Esophagus muscularis mucosa (tissue), 4 donors: ENCODE results near the gene FRMD4A. TPM values are rescaled to one million over a fixed set of nuclear protein-coding genes. Genes with fewer than 3 reads are reported as not detected.

Experiments
- DNase-seq: peaks from one replicate; pipeline ENCODE4 v3.0.0-alpha.2; 2017; ENCODE audit errors: extremely low spot score
- H3K27ac ChIP-seq, 4 donors: fragments of 200-600 bp; sonication (generic); replicated peaks in 1 of 4; 1 replicate in 3 of 4; 2 replicates in 1 of 4; pipeline ENCODE4 v1.5.1; 2016 to 2019; ENCODE audit warnings: mild to moderate bottlenecking in 1 of 4
- H3K27me3 ChIP-seq, 4 donors: fragments of 200-600 bp; sonication (generic); one replicate each; pipeline versions ENCODE4 v1.5.1 to v1.6.0; 2016 to 2019
- H3K36me3 ChIP-seq, 4 donors: fragments of 200-600 bp; sonication (generic); one replicate each; pipeline ENCODE4 v1.5.1; 2016 to 2019
- H3K4me1 ChIP-seq, 4 donors: fragments of 200-600 bp; sonication (generic); one replicate each; pipeline ENCODE4 v1.5.1; 2016 to 2019
- H3K4me3 ChIP-seq, 4 donors: fragments of 200-600 bp; sonication (generic); 1 replicate in 2 of 4; 2 replicates in 2 of 4; pipeline ENCODE4 v1.5.1; 2016 to 2019; ENCODE audit warnings: mild to moderate bottlenecking in 4 of 4, moderate library complexity in 1 of 4
- H3K9me3 ChIP-seq, 4 donors: fragments of 200-600 bp; sonication (generic); 1 replicate in 3 of 4; 2 replicates in 1 of 4; pipeline ENCODE4 v1.5.1; 2016 to 2019
- CTCF ChIP-seq, 3 experiments: fragments of 200-600 bp in 2 of 3; fragments of 450-650 bp in 1 of 3; sonication (generic) in 2 of 3; IDR thresholded peaks; one replicate each; pipeline ENCODE4 v1.5.1; 2017 to 2019; ENCODE audit warnings: antibody characterized with exemption in 3 of 3, mild to moderate bottlenecking in 2 of 3, moderate library complexity in 1 of 3
- EP300 ChIP-seq: sonication (generic); formaldehyde crosslinking; IDR thresholded peaks from one replicate; pipeline ENCODE4 v1.6.1; 2017; ENCODE audit warnings: antibody characterized with exemption
- POLR2A ChIP-seq: fragments of 450-650 bp; IDR thresholded peaks from one replicate; pipeline ENCODE4 v1.6.1; 2017; ENCODE audit warnings: antibody characterized with exemption, moderate library complexity, mild to moderate bottlenecking, low read depth
- POLR2AphosphoS5 ChIP-seq, 2 donors: sonication (generic); formaldehyde crosslinking; IDR thresholded peaks; one replicate each; pipeline ENCODE4 v1.6.1; 2017; ENCODE audit warnings: antibody characterized with exemption in 2 of 2
- whole genome bisulfite sequencing: methylation state at CpG from one replicate; pipeline ENCODE4 v1.1.5; 2018; 5-methylcytosine and 5-hydroxymethylcytosine counted together
- intact Hi-C: fragments of 100-400 bp; cut with DNase I; formaldehyde crosslinking; loops from one replicate; pipeline ENCODE4 v1.15.1; 2023
- total RNA-seq, 4 donors: library from RNA; depleted of rRNA; stranded (reverse); fragments of >200 nt; gene quantifications; one replicate each; pipeline versions ENCODE4 v1.1.0 to v1.2.1, GENCODE V29; 2016

The FRMD4A gene
- total RNA-seq, 4 donors from 2014 or later = 17.0 to 28.8 (median 21.8) TPM

GRCh38 chr10:13883636-13884444, 446.9 kb downstream of the FRMD4A start:
- Histone ChIP-seq H3K4me1 (peaks cover 32 to 69% (median 53%) of the 10 kb centered on the region in 4 donors), H3K4me3 (no peak overlapping the region), H3K9me3 (no peaks in the 10 kb centered on the region), H3K27me3 (no peaks in the 10 kb centered on the region), H3K27ac (peak overlapping the region in 1 of 4 donors; percentile 64), H3K36me3 (no peaks in the 10 kb centered on the region)
- intact Hi-C loops = no loop called here
- TF ChIP-seq POLR2A (no peak), CTCF (IDR thresholded peaks at IDR 0.05) (no peak)
- DNase-seq = no peak
- WGBS = 37% methylated on average over 8 of the region's 8 CpGs

- peak overlapping the region; percentile 29 to 70 (median 61) for H3K27ac ChIP-seq
- H3K27me3 ChIP-seq = no peaks in the 10 kb centered on the region
- TF ChIP-seq POLR2AphosphoS5 (IDR thresholded peaks at IDR 0.05) (peak; percentile 49 to 73), CTCF (IDR thresholded peaks at IDR 0.05) (no peak)
- peaks cover 44 to 79% (median 67%) of the 10 kb centered on the region in 4 donors for H3K4me1 ChIP-seq
- no peaks in the 10 kb centered on the region for H3K9me3 ChIP-seq
- DNase-seq = no peak
- H3K4me3 ChIP-seq = no peak overlapping the region
- H3K36me3 ChIP-seq = no peaks in the 10 kb centered on the region
- intact Hi-C loops = no loop called here
- 61% methylated on average over 7 of the region's 7 CpGs for WGBS
These were observed 448.5 kb downstream of the FRMD4A start for GRCh38 chr10:13882119-13882711.

GRCh38 chr10:13880760-13881159, 450.0 kb downstream of the FRMD4A start:
- Histone ChIP-seq H3K36me3 (no peaks in the 10 kb centered on the region), H3K4me3 (no peak overlapping the region), H3K4me1 (peaks cover 47 to 79% (median 70%) of the 10 kb centered on the region in 4 donors), H3K27ac (no peak overlapping the region), H3K9me3 (no peaks in the 10 kb centered on the region), H3K27me3 (no peaks in the 10 kb centered on the region)
- 94% methylated on average over 3 of the region's 3 CpGs for WGBS
- no peak for DNase-seq
- intact Hi-C loops = no loop called here
- TF ChIP-seq POLR2AphosphoS5 (IDR thresholded peaks at IDR 0.05) (no peak), CTCF (IDR thresholded peaks at IDR 0.05) (no peak), POLR2A (no peak), EP300 (no peak)

GRCh38 chr10:13877154-13877909, 453.4 kb downstream of the FRMD4A start:
- no peaks in the 10 kb centered on the region for H3K9me3 ChIP-seq
- H3K27ac ChIP-seq = peak overlapping the region; percentile 71 to 80 (median 78)
- no peaks in the 10 kb centered on the region for H3K27me3 ChIP-seq
- 48% methylated on average over 11 of the region's 11 CpGs for WGBS
- intact Hi-C loops = no loop called here
- peaks cover 35 to 70% (median 53%) of the 10 kb centered on the region in 4 donors for H3K4me1 ChIP-seq
- no peaks in the 10 kb centered on the region for H3K36me3 ChIP-seq
- no peak for DNase-seq
- TF ChIP-seq CTCF (IDR thresholded peaks at IDR 0.05) (no peak), EP300 (no peak), POLR2A (no peak), POLR2AphosphoS5 (IDR thresholded peaks at IDR 0.05) (peak; percentile 44 to 57)
- H3K4me3 ChIP-seq = no peak overlapping the region
